GM23338 (cell line): ENCODE data around the gene SLC9A8. TPM values are rescaled to one million over a fixed set of nuclear protein-coding genes. Genes with fewer than 3 reads are reported as not detected.

Experiments used
- ATAC-seq: fragments of 200-7000 bp; cut with Tn5 transposase; 3 replicates; pipeline ENCODE4 v1.9.1; 2020
- DNase-seq: peaks from one replicate; pipeline ENCODE4 v3.0.0-alpha.2; 2015; ENCODE audit warnings: low spot score
- H2AFZ ChIP-seq: fragments of 200-600 bp; sonication (generic); 2 replicates; pipeline ENCODE4 v1.8.0; 2016; ENCODE audit warnings: antibody characterized with exemption, mild to moderate bottlenecking, moderate library complexity
- H3F3A ChIP-seq: fragments of 200-600 bp; sonication (generic); replicated peaks from 2 replicates; pipeline ENCODE4 v1.8.0; 2017; ENCODE audit warnings: antibody characterized with exemption, mixed run types, low read depth
- H3K27ac ChIP-seq: fragments of 200-600 bp; sonication (generic); 2 replicates; pipeline ENCODE4 v1.6.1; 2016; ENCODE audit warnings: low read depth
- H3K27me3 ChIP-seq: fragments of 200-600 bp; sonication (generic); 2 replicates; pipeline ENCODE4 v1.8.0; 2016; ENCODE audit warnings: mild to moderate bottlenecking, mixed run types, moderate library complexity; ENCODE audit not compliant: insufficient read depth
- H3K36me3 ChIP-seq: fragments of 200-600 bp; sonication (generic); 2 replicates; pipeline ENCODE4 v1.8.0; 2016; ENCODE audit warnings: mild to moderate bottlenecking; ENCODE audit not compliant: insufficient read depth
- H3K4me1 ChIP-seq: fragments of 200-600 bp; sonication (generic); 2 replicates; pipeline ENCODE4 v1.8.0; 2016; ENCODE audit warnings: mild to moderate bottlenecking, moderate library complexity; ENCODE audit not compliant: insufficient read depth
- H3K4me2 ChIP-seq: fragments of 200-600 bp; sonication (generic); 2 replicates; pipeline ENCODE4 v1.7.1; 2017; ENCODE audit warnings: mixed run types
- H3K4me3 ChIP-seq: fragments of 200-600 bp; sonication (generic); 2 replicates; pipeline ENCODE4 v1.6.1; 2016; ENCODE audit warnings: mixed run types
- H3K79me2 ChIP-seq: fragments of 200-600 bp; sonication (generic); replicated peaks from 2 replicates; pipeline ENCODE4 v1.8.0; 2017; ENCODE audit warnings: mild to moderate bottlenecking; ENCODE audit not compliant: insufficient read depth
- H3K9me2 ChIP-seq: fragments of 200-600 bp; sonication (generic); 2 replicates; pipeline ENCODE4 v1.8.0; 2017; ENCODE audit not compliant: insufficient read depth
- H4K20me1 ChIP-seq: fragments of 200-600 bp; sonication (generic); replicated peaks from 2 replicates; pipeline ENCODE4 v1.8.0; 2017; ENCODE audit warnings: mild to moderate bottlenecking; ENCODE audit not compliant: insufficient read depth
- H3K27ac Mint-ChIP-seq: 2 replicates; pipeline ENCODE4 v1.8.0; 2020; ENCODE audit warnings: inconsistent platforms, mild to moderate bottlenecking, moderate library complexity, mixed read lengths
- H3K27me3 Mint-ChIP-seq: 3 replicates; pipeline ENCODE4 v1.8.0; 2022; ENCODE audit warnings: low read depth, mild to moderate bottlenecking, moderate library complexity, mixed read lengths, inconsistent platforms; ENCODE audit not compliant: insufficient read depth, poor library complexity
- H3K36me3 Mint-ChIP-seq: 3 replicates; pipeline ENCODE4 v1.8.0; 2021; ENCODE audit warnings: low read depth, mild to moderate bottlenecking, inconsistent platforms, moderate library complexity, mixed read lengths
- H3K4me1 Mint-ChIP-seq: 3 replicates; pipeline ENCODE4 v1.8.0; 2020; ENCODE audit warnings: mild to moderate bottlenecking, inconsistent platforms, mixed read lengths
- H3K4me3 Mint-ChIP-seq: 3 replicates; pipeline ENCODE4 v1.8.0; 2021; ENCODE audit warnings: moderate library complexity, mild to moderate bottlenecking, inconsistent platforms, mixed read lengths
- H3K9me3 Mint-ChIP-seq: 3 replicates; pipeline ENCODE4 v1.8.0; 2020; ENCODE audit warnings: moderate library complexity, mild to moderate bottlenecking, inconsistent platforms, mixed read lengths
- EZH2 ChIP-seq: fragments of 200-600 bp; sonication (generic); IDR thresholded peaks from one replicate; pipeline ENCODE4 v1.8.0; 2017; ENCODE audit warnings: antibody characterized with exemption, mild to moderate bottlenecking, low read depth; ENCODE audit not compliant: unreplicated experiment
- POLR2AphosphoS5 ChIP-seq: IDR thresholded peaks from 2 replicates; pipeline ENCODE4 v1.6.1; 2016; ENCODE audit warnings: antibody characterized with exemption, low read depth
- STAT1 ChIP-seq: IDR thresholded peaks from one replicate; pipeline ENCODE4 v1.6.1; 2016; ENCODE audit warnings: antibody characterized with exemption; ENCODE audit not compliant: unreplicated experiment
- ZNF331 ChIP-seq: fragments of 250-450 bp; sonication (Bioruptor Pico); IDR thresholded peaks from 2 replicates; pipeline ENCODE4 v1.5.0; 2020; ENCODE audit warnings: low read depth, mild to moderate bottlenecking, moderate library complexity
- ZNF462 ChIP-seq: fragments of 250-450 bp; sonication (Bioruptor Pico); IDR thresholded peaks from 2 replicates; pipeline ENCODE4 v1.5.0; 2020; ENCODE audit warnings: mild to moderate bottlenecking, moderate library complexity
- polyA plus RNA-seq: library from polyadenylated mRNA; unstranded; fragments of >200 nt; fragmentation: Nextera tagmentation; extraction: Ambion mirVana; gene quantifications from 2 replicates; pipeline ENCODE4 v1.2.1, GENCODE V29; 2016
- total RNA-seq: library from RNA; depleted of rRNA; stranded (reverse); fragments of >200 nt; shearing (Covaris generic); gene quantifications from 2 replicates; pipeline ENCODE4 v1.2.3, GENCODE V29; 2014
- TF ChIP-seq, protein P1 (sequence below), 2 experiments: fragments of 200-600 bp in 1 of 2; sonication (generic) in 1 of 2; conservative IDR thresholded peaks; 2 replicates each; pipeline versions ENCODE4 v1.5.1 to v1.6.1; 2016 to 2017; ENCODE audit warnings: antibody characterized with exemption in 2 of 2, low read depth in 2 of 2, mild to moderate bottlenecking in 2 of 2, moderate library complexity in 1 of 2

SLC9A8 gene
- total and polyA plus RNA-seq, 2 experiments from 2014 or later = 2.6 to 6.4 TPM

DNA sequence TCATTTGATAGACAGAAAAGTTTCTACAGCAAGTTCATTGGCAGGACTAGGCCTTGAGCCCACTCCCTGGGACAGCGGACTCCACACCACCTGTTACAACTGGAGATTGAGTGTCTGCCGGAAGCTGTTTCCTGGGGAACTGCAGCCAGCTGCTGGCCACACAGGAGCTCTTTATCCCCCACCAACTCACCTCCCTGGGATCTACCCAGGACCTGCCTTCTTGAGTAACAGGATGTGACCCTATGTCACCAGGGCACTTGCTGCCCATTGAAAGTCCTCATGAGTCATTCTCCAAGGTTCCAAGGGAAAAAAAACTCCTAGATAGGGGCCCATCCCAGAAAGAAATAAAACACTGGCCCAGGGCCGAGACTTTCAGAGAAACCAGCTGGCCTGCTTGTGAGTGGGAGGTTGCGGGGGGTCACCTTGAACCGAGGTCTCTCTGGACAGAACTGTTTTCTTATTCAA, 37.4 kb upstream of the SLC9A8 start (continued):
- no peak for TF ChIP-seq ZNF462 (CRISPR knock-in tag)

DNA sequence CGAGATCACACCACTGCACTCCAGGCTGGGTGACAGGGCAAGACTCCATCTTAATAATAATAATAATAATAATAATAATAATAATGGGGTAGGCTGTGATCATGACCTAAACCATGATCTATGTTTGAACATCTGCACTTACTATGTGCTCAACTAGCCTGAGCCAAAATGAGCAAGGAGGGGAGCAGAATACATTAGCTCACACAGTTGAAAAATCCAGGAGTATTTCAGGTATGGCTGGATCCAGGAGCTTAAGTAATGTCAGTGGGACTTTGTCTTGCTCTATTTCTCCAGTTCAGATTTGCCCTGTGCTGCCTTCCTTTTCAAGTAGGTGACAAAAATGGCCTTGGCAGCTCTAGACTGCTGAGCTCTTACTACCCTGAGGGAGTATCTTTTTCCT, 32.7 kb upstream of the SLC9A8 start:
- no peaks in the 10 kb centered on the region for H3K9me2 ChIP-seq
- ATAC-seq = no peak
- TF ChIP-seq ZNF462 (CRISPR knock-in tag) (no peak), ZNF331 (no peak), STAT1 (no peak), EZH2 (no peak), POLR2AphosphoS5 (no peak)
- TF ChIP-seq, protein P1, sequence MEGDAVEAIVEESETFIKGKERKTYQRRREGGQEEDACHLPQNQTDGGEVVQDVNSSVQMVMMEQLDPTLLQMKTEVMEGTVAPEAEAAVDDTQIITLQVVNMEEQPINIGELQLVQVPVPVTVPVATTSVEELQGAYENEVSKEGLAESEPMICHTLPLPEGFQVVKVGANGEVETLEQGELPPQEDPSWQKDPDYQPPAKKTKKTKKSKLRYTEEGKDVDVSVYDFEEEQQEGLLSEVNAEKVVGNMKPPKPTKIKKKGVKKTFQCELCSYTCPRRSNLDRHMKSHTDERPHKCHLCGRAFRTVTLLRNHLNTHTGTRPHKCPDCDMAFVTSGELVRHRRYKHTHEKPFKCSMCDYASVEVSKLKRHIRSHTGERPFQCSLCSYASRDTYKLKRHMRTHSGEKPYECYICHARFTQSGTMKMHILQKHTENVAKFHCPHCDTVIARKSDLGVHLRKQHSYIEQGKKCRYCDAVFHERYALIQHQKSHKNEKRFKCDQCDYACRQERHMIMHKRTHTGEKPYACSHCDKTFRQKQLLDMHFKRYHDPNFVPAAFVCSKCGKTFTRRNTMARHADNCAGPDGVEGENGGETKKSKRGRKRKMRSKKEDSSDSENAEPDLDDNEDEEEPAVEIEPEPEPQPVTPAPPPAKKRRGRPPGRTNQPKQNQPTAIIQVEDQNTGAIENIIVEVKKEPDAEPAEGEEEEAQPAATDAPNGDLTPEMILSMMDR (conservative IDR thresholded peaks at IDR 0.05; ENCODE audit: low read depth in 2 of 2) = no peak

More for the DNA sequence above, 32.7 kb upstream of the SLC9A8 start:
- H3K36me3 ChIP-seq = no peaks in the 10 kb centered on the region
- H3K27ac ChIP-seq = no peak overlapping the region
- Mint-ChIP-seq H3K4me3 (no peak overlapping the region), H3K9me3 (no peaks in the 10 kb centered on the region), H3K27me3 (no peaks in the 10 kb centered on the region), H3K27ac (no peak overlapping the region), H3K4me1 (peaks cover 12% of the 10 kb centered on the region), H3K36me3 (no peaks in the 10 kb centered on the region)
- no peak overlapping the region for H3K4me3 ChIP-seq
- no peaks in the 10 kb centered on the region for H3K79me2 ChIP-seq
- H2AFZ ChIP-seq = no peak overlapping the region
- H3K4me1 ChIP-seq = peaks cover 13% of the 10 kb centered on the region; the same call in 1 of the 2 replicates
- no peak overlapping the region for H3K4me2 ChIP-seq
- no peaks in the 10 kb centered on the region for H3F3A ChIP-seq
- H4K20me1 ChIP-seq = no peaks in the 10 kb centered on the region
- H3K27me3 ChIP-seq = no peaks in the 10 kb centered on the region
- no peak for DNase-seq
